Measurements from ENCODE around the gene DCLK2.
"Not testable (repeated sequence)": the region's sequence is repeated elsewhere in the genome, so short reads cannot be mapped to it uniquely, and the experiment has no call there.

DCLK2 gene

DNA sequence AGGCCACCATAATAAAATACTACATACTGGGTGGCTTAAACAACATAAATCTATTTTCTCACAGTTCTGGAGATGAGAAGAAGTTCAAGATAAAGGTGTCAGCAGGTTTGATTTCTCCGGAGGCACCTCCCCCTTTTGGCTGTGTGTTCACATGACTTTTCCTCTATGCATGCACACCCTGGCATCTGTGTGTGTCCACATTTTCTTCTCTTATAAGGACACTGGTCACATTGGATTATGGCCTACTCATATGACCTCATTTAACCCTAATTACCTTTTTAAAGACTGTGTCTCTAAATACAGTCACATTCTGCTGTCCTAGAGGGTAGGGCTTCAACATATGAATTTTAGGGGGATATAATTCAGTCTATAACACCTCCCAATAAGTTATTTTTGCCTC, 79.8 kb downstream of the DCLK2 start:
- no peak for DNase-seq

DNA sequence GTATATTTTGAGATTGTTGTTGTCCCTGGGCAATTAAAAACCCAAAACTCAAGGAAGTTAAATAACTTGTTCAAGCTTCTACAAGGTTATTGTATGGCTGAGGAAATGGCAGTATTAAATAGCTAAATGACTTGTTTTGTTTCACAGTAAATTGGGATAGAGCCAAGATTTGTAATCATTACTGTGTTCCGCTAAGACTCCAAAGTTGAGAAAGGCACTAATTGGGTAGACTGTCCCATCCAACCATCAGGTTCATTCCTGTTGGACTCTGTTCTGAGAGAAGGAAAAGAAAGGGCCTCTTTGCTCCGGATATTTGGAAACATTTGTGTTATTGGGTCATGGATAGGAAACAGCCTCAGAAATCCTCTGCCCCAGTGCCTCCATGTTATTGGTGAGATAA, 82.2 kb downstream of the DCLK2 start:
- DNase-seq = no peak

DNA sequence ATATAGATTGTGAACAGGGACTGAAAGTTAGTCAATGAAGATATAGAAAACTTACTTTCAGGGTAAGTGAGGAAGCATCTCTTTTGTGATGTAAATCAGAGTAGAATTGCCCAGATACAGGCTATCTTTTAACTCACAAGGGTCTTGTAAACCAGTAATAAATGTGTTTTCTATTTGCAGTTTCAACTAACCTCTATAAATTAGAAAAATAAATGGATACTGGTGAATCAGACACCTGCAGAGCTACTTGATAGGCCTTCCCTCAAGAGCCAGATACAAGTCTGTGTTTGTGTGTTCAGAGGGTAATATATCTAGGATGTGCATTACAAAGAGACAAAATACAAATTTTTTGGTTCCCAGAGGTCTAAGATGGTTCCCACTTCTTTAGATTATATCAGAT, 82.9 kb downstream of the DCLK2 start:
- no peak for DNase-seq

DNA sequence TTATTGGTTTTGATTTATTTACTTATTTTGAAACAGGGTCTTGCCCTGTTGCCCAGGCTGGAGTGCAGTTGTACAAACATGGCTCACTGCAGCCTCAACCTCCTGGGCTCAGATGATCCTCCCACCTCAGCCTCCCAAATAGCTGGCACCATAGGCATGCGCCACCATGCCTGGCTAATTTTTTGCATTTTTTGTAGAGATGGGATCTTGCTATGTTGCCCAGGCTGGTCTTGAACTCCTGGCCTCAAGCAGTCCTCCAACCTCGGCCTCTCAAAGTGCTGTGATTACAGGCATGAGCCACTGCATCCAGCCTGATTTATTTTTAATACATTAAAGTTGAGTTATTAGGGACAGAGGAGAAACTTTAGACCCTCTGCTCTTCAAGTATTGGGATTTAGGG, 83.8 kb downstream of the DCLK2 start:
- not testable (repeated sequence) for DNase-seq

DNA sequence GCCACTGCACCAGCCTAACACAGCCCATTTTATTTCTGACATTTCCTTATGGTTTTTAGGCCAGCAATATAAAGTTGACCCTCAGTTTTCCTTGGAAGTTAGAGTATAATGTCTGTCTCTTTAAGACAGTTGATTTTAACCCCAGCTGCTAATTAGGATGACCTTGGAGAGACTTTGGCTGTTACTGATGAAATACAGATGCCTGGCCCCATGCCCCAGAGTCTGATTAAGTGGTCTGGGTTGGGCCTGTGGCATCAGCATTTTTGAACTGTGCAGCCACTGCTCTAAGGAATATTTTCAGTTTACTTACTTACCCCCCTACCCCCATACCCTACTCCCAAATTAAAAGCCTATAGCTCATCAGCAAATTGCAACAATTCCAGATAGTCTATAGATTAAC, 85.8 kb downstream of the DCLK2 start:
- peak; percentile 19 for DNase-seq

DNA sequence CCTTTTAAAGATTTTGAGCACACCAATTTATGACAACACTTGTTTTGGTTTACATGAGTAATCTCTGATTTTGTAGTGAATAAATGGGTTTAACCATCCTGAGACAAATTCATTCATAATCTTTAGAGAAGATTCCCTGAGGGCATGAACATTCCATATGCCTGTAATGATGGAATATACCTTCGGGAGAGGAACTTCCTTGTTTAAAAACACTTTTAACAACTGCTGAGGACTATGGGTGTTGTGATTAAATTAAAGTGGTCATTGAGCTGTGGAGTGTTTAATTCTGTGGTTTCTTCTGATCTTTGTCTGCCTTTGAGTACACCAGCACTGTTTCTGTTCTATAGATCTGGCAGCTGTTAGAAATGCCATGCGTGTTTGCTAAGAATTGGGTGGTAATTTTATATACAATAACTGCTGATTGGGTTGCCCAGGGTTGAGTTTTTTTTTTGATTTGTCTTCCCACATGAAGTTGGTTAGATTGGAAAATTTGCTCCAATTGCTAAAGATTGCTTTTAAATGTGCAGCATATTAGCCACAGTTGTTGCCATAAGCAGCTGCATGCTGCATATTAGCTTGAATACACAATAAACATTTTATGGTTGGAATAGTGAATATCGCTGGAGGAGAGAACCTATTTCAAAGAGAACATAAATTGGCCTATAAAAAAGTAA, 86.8 kb downstream of the DCLK2 start:
- no peak for DNase-seq

DNA sequence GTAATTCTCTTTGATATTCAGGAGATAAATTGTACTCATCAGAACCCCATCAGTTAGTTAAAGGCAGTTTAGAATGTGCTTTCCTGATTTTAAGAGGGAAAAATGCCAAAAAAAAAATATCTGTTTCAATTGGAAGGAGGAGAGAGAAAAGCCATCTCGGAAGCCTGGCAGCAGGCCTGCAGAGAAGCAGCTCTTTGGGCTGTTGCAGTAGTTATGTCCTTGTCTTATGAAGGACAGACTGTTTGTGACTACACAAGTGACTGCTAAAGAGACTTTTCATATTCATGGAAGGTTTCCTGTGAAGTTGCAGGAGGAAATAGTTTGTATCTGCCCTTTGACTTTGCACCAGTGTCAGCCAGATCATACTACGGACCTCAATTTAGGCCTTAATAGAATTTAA, 88.8 kb downstream of the DCLK2 start:
- DNase-seq = no peak

DNA sequence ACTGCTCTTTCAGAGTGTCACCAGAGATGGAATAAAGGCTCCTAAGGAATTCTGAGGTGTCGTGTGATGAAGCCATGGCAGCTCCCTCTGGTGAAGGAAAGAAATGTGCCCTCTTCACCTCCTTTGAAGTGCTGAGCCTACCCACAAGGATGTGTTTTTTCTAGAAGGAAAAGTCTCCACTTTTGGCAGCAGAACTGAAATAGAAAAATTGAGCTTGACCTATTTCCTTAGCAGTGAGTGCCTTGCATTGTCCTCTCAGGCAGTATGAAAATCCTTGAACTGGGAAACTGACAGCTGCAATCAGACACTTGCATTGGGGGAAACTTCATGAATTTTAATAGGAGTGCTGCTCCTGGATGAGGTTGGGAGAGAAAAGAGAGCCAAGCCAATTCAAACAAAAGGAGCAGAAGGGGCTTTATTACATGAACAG, 95.2 kb downstream of the DCLK2 start:
- DNase-seq = no peak

DNA sequence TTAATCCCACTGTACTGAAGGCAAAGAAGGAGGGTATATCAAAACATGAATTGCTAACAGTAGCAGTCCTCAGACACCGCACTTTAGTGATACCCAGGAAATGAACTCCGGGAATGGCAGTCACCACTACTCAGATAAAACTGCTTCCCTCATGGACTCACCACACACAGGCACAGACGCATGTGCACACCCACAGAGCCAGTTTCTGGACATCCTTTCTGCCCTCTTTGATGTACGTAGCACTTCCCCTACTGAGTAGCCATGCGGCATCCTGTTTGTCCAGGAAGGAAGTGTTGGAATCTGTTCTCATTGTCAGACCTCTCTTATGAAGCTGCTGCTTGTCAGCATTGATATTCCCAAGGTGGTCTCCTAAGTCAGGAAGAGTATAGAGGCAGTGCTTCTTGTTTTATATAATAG, 95.7 kb downstream of the DCLK2 start:
- DNase-seq = no peak

DNA sequence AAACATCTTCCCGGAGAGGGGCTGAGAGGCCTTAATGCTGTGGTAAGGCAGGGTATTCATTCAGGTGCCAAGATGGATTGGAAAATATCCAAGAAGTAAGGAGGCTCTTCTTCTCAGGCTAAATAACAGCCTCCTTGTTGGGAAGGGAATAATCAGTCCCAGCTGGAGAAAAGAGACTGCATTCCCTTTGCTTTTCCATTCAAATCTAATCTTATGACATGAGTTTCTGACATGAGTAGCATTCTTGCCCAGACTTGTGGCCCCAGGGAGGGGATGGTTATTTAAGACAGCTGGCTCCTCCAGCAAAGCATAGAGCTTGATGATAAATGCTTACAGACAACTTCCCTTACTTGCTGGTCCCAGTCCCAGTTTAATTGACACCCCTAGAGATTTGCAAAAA, 98.3 kb downstream of the DCLK2 start:
- peak; percentile 89 for DNase-seq

DNA sequence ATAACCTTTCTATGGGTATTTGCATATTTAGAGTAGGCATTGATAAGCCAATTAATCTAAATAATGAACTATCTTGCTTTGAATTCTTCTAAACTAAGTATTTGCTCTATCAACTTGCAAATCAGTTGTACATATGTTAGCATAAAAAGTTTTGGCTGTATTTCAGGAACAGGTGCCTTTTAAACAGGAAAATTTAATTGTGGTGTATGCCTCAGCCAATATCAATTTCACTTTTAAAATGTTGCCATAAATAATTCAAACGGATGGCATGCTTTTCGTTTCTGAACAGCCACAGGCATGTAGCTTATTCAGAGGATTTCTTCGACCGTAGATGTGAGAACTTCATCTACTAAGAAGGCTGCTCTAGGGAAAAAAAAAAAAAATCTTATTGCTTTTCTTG, 99.9 kb downstream of the DCLK2 start:
- DNase-seq = peak; percentile 79

DNA sequence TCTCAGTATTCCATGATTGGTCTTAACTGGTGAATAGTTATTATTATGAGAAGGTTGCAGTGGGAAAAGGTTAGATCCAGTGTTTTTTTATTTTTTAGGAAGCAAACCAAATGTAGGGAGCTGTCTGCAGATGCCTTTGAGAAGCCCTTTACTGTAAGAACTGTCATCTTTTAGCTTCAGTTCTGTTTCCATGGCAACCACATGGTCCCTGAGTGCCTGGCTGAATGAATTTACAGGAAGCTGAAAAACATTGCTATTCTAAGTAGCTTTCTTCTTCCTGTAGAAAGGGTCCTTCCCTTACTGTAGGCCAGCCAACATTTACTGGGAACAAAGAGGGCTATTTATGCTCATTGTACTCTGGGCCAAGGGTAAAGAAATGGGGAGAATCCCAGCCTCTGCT, 103.3 kb downstream of the DCLK2 start:
- DNase-seq = peak; percentile 57

DNA sequence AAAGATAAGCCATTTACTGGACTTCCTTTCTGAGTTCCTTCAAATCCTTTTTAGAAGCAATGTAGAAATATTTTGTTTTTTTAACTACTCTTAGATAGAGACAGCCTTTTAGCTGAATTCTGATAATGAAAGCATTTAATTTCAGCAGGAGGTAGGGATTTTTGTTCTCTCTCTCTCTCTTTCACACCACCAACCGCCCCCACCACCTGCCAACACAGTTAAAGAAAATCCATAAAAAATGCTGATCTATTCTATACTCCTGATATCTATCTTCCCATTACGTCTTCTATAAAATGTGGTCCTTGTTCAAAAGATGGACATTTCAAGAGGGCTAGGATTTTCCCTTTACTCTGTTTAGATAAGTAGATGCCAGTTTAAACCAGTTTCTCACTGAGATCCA, 104.5 kb downstream of the DCLK2 start:
- DNase-seq = no peak

DNA sequence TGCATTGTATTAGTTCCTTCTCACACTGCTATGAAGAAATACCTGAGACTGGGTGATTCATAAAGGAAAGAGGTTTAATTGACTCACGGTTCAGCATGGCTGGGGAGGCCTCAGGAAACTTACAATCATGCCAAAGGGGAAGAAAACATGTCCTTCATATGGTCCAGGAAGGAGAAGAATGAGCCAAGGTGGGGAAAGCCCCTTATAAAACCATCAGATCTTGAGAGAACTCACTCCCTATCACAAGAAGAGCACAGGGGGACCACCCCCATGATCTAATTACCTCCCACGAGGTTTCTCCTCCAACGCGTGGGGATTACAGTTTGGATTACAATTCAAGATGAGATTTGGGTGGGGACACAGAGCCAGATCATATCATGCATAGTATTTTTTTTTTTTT, 106.8 kb downstream of the DCLK2 start:
- DNase-seq = not testable (repeated sequence)

DNA sequence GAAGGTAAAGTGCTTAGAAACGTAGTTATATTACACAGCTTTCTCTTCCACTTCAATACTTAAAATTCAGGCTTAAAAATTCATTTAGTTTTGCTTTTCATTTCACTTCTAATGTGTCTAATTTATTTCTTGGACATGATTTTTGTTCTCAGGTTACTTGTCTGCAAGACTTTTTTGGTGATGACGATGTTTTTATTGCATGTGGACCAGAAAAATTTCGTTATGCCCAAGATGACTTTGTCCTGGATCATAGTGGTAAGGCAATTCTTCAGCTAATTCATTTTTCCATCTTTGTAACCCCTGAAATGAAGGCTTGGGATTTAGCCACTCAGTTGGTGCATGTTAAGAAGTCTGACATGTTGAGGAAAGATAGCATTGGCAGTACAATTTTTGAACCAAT, 114.7 kb downstream of the DCLK2 start:
- DNase-seq = no peak

DNA sequence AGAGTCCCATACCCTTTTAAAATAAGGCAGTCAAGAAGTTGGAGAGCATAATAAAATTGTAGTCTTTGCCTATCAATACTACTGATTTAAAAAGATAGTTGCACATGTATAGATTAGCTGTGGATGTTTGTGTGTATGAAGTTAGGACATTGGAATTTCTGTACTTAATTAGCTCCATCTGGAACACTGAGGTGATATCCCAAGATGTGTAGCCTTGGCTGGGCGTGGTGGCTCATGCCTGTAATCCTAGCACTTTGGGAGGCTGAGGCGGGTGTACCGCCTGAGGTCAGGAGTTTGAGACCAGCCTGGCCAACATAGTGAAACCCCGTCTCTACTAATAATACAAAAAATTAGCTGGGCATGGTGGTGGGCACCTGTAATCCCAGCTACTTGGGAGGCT, 119.0 kb downstream of the DCLK2 start:
- DNase-seq = peak; percentile 50

DNA sequence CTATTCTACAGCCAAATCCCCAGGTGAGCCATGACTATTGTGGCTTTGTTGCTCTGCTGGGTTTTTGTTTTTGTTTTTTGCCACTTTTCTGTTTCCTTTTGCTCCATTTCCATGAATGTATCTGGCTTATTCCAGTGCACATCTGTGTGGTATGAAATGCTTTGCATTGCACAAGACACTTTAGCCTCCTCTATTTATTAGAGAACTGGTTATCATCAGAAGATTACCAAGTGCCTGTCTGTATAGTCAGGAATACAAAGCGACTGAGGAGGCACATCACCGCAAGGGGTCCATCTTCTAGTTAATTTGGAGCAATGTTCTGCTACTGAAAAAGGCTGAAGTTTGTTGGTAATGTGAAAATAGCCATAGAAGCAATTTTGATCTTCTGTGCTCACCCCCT, 120.8 kb downstream of the DCLK2 start:
- no peak for DNase-seq

DNA sequence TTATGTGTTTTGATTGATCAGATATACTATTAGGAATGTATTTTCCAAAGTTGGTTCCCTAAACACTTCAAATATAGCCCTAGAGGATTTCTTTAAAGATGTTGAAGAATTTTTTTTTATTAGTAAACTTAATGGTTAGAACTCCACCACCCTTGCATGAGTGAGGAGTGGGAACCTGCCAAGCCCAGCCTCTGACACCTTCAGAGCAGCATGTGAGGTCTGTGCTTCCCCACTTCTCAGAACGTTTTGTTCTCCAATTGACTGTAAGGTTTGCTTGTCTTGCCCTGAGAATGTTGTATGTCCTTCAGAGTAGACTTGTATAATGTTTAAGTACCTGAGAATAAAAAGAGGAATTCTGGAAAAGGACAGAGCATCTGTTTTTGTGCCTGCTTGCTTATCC, 126.8 kb downstream of the DCLK2 start:
- no peak for DNase-seq

DNA sequence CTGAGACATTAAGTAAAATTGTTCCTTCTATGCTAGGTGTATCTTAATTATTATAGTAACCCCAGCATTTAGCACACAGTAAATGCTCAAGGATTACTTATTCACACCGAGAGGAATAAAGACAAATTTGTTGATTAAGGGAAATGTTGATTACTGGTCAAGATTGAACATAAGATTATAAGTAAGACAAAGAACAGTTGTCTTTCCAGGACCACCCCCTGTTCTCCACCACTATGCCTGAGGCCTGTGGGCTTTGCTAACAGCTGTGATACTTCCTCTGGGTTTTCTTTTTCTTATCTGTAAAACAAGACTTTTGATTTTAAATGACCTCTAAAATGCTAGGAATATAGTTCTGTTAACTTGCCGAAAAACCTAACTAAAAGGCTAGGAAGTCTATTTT, 128.0 kb downstream of the DCLK2 start:
- DNase-seq = no peak

DNA sequence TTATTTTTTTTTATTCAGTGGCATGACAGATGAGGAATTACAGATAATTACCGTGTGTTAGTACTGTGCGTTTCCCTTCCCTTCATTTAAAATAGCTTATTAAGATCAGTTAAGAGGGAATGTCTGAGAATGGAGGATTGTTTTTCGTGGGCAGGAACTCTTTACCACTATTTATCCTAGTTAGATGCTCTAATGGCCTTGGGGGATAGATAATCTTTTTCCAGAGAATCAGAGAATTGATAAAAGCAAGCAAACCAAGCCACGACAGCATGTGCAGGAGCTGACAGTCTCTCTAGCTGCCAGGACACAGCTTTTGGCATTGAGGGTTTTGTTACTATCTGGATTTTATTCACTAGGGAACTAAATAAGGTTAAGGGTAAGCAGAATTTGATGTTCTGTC, 128.7 kb downstream of the DCLK2 start:
- no peak for DNase-seq

DNA sequence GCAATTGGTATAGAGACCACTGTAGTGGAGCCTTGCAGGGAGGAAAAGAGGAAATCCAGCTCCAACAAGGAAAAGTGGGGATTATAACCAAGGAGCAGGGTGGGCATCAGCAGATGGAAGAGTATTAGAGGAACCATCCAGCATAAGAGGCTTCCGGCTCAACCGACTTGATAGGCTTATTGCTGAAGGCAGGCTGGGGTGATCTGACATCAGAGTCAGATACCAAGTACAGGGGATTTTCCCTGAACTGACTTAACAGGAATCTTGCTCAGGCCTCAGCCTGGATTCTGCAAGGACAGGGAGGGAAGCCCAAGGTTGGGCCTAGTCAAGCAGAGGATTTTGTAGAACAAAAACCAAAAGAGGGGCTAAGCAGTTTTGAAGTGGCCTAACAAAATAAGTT, 129.6 kb downstream of the DCLK2 start:
- DNase-seq = no peak

DNA sequence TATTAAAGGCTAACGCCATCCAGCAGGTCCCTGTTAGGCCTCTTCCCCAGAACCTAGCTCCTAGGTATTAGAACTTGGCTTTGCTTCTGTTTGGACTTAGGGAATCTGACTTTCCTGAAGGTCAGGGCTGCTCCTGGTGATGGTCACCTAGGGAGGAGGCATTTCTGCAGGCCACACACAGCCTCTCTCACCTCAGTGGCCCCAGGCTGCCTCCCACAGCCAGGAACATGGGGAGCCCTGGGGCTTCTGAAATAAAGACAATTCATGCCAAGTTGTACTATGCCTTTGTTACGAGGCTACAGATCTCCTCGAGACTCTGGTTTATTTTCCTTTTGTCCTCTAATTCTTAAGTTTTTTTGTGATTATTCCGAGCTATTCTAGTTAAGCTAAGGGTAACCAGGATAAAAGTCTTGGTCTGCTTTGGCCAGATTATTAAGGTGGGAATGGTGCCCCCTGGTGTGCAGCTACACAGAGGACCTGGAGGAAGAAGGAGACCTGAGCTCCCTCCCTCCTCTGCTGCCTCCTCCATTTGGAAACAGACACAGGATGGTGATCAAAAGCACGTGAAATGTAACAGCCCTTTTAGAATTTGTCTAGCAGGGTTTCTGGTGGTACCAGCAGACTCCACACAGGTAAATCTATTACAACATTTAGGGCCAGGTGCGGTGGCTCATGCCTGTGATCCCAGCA, 131.0 kb downstream of the DCLK2 start:
- DNase-seq = peak; percentile 70

DNA sequence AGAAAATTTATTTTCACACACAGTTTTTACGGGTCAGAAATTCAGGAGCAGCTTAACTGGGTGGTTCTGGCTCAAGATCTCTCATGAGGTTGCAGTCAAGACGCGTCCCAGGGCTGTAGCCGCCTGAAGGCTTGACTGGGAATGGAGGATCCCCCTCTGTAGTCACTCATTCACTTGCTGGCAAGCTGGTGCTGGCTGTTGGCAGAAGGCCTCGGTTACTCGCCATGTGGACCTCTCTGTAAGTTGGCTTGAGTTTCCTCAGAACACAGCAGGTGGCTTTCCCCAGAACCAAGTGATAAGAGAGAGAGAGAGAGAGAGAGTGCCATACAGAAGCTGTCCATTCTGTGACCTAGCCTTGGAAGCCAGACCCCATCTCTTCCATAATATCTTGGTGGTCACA, 132.8 kb downstream of the DCLK2 start:
- peak; percentile 25 for DNase-seq

DNA sequence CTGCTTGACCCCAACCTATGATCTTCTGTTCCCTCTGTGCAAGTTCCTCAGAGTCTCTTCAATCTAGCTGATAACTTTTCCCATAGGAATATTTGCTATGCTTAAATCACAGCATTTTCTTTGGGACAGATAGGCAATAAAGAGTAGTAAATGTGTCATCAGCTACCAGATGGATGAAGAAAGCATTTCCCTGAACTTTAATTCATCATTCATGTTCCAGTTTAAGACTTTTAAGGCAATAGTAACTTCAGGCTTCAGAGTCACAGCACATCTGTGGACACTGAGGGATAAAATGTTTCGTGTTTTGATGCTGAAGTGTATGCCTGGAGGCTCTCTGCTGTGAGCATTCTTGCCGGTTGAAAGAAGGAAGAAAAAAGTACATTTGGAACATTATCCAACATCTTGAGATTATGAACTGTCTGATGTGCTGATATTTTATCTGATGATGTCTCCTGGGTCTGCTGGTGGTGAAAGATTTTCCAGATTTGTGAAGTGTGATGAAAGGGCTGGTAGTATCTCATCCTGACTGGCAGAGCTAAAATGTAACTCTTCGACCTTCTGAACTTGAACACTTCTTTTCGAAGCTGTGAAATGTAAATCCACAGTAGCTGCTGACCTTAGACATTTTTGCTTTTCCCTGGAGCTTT, 133.7 kb downstream of the DCLK2 start:
- peak; percentile 92 for DNase-seq

Data from fibroblast of skin of right quadriceps (primary cell).